GM19463 (cell line): Measurements from ENCODE around the gene PIK3C2A.
A peak's percentile ranks its signal among the peaks of the same experiment; 100 is the strongest.
"Not testable (repeated sequence)": the region's sequence is repeated elsewhere in the genome, so short reads cannot be mapped to it uniquely, and the experiment has no call there.

Experiments
- ATAC-seq: cut with Tn5 transposase; IDR thresholded peaks from one replicate; pipeline ENCODE4 v1.9.1; 2021; ENCODE audit warnings: mild to moderate bottlenecking, moderate library complexity; ENCODE audit not compliant: unreplicated experiment

PIK3C2A gene, protein sequence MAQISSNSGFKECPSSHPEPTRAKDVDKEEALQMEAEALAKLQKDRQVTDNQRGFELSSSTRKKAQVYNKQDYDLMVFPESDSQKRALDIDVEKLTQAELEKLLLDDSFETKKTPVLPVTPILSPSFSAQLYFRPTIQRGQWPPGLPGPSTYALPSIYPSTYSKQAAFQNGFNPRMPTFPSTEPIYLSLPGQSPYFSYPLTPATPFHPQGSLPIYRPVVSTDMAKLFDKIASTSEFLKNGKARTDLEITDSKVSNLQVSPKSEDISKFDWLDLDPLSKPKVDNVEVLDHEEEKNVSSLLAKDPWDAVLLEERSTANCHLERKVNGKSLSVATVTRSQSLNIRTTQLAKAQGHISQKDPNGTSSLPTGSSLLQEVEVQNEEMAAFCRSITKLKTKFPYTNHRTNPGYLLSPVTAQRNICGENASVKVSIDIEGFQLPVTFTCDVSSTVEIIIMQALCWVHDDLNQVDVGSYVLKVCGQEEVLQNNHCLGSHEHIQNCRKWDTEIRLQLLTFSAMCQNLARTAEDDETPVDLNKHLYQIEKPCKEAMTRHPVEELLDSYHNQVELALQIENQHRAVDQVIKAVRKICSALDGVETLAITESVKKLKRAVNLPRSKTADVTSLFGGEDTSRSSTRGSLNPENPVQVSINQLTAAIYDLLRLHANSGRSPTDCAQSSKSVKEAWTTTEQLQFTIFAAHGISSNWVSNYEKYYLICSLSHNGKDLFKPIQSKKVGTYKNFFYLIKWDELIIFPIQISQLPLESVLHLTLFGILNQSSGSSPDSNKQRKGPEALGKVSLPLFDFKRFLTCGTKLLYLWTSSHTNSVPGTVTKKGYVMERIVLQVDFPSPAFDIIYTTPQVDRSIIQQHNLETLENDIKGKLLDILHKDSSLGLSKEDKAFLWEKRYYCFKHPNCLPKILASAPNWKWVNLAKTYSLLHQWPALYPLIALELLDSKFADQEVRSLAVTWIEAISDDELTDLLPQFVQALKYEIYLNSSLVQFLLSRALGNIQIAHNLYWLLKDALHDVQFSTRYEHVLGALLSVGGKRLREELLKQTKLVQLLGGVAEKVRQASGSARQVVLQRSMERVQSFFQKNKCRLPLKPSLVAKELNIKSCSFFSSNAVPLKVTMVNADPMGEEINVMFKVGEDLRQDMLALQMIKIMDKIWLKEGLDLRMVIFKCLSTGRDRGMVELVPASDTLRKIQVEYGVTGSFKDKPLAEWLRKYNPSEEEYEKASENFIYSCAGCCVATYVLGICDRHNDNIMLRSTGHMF (N-terminal part only)

DNA sequence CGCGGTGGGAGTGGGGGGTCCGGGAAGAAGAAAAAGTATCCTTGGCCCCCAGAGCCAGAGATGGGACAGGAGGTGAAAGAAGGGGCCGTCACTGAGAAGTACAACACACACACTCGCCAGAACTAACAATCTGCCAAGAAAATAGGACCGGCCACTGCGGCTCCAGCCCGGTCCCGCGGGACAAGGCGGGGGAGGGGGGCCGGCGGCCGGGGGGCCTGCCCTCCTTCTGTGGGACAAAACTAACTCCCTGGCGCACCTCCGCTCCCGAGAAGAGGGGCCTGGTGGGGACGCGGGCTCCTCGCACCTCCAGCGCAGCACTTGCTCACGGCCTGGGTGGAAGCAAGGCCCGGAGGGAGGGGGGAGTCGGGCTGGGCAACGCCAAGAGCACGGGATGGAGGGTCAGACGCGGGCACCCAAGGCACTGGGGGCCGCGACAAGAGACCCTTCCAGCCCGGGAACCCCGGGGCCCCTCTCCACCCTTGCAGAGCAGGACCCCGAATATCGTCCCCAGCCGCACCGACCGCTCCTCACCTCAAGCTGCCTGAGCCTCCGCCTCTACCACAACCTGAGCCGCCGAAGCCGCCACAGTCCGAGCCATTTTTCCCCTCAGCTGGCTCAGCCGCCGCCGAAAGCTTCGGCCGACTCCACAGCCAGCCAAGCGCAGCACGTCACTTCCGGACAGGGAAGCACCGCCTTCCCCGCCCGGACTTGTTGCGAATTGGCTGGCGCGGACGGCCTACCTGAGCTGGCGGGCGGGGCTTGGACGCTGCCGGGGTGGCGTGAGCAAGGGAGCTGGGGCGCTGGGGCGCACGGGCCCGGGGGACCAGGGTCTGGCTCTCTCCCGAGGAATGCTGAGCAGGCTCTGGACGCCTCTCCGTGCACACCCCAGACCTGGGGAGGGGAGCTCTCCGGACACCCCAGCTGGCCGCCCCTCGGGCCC lies at the start of gene PIK3C2A:
TSS of gene PIK3C2A (minus strand) at position 670 of the 940 bp plus-strand sequence. CDS start 38,245 bp downstream, outside the sequence.
- peak; percentile 98 for ATAC-seq

DNA sequence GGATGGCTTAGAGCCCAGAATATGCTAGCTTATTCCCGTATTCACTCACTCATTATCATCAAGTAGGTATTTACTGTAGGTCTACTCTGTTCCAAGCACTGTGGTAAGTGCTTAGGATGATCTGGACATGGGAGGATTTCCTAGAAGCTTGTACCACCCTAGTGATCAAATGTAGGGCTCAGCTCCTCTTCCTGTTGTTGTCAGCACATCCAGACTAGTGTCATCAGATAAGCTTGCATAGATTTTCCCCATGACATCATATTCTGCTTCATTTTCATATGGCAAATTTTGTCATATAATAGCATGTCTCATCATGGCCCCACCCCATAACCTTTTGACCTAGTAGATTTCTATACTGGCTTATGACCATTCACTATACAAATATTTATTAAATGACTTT lies 49.4 kb upstream of the PIK3C2A start:
- ATAC-seq, result no peak

DNA sequence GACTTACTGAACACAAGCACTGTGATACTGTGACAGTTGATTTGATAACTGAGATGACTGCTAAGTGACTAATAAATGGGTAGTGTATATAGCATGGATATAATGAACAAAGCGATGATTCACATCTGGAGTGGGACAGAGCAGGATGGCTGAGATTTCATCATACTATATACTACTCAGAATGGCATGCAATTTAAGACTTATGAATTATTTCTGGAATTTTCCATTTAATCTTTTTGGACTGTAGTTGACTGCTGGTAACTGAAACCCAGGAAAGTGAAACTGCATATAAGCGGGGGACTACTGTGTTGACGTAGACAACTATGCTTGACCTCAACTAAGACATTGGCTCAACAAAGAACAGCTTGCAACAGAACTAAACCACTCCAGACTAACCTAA lies 48.7 kb upstream of the PIK3C2A start:
- ATAC-seq, result no peak

DNA sequence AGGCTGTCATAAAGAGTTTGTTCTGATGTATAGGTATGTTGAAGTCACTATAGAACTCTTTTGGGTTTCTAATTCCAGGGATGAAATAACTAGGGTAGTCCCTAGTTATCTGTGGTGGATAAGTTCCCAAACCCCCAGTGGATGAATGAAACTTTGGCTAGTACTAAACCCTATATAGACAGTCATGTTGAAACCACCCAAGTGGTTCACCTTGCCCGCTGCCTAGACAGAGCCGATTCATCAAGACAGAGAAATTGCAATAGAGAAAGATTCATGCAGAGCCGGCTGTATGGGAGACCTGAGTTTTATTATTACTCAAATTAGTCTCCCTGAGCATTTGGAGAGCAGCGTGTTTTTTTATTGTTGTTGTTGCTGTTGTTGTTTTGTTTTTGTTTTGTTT lies 44.9 kb upstream of the PIK3C2A start:
- ATAC-seq, result no peak

DNA sequence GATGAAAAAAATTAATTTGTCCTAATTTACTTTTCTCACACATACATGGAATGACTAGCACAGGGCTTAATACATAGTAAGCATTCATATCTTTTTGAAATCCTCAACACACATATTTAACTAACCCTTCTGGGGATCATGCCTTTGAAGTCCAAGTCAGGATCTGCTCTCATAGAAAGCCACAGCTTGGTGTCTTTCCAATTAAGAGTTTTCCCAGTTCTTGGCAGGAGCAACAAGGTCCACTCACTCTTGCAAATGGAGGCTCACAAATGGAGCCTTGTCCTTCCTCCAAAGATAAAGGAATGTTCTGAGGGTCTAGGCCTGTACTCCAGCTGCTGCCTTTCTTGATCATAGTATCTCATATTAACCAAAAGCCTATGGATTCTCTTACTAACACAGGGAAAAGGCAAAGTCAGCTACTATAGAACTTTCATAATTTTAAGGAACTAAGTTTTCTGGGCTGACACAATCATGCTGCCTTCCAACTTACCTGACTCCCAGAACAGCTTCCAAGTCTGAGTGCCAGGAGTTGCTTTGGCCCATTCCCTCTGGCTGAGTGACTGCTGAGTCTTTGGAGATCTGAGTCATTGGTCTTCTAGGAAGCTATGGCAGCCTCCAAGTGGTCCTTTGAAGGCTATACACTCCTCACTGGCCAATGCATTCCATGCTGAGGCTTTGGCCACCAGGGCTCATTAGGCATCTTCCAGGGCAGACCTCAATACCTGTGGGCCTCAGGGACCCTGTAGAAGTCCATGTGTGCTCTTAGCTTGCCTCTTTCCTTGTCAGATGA lies 43.0 kb upstream of the PIK3C2A start:
- ATAC-seq, result no peak

DNA sequence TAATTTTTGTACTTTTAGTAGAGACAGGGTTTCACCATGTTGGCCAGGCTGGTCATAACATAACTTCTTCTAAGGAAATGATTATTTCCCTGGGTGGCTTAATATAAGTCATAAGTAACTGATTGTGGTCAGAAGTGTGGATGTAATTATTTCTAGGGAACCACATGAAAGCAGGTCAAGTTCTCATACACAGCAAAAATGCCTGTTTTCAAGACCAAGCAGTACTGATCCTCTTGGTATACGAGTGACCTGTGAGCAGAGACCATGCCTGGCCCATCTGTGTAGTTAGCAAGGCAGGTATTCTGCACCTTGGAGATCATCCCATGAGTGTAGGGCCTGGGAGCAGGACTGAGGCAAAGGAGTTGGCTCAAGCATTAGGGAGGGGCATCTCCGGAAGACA lies 36.3 kb upstream of the PIK3C2A start:
- ATAC-seq, result peak; percentile 95

DNA sequence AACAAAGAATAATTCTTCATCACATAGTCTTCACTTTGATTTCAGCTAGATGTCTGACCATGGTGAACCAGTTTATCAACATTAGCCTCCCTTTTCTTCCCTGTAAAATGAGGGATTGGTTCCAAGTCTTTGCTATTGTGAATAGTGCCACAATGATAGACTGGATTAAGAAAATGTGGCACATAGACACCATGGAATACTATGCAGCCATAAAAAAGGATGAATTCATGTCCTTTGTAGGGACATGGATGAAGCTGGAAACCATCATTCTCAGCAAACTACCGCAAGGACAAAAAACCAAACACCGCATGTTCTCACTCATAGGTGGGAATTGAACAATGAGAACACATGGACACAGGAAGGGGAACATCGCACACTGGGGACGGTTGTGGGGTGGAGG lies 35.2 kb upstream of the PIK3C2A start:
- not testable (repeated sequence) for ATAC-seq

DNA sequence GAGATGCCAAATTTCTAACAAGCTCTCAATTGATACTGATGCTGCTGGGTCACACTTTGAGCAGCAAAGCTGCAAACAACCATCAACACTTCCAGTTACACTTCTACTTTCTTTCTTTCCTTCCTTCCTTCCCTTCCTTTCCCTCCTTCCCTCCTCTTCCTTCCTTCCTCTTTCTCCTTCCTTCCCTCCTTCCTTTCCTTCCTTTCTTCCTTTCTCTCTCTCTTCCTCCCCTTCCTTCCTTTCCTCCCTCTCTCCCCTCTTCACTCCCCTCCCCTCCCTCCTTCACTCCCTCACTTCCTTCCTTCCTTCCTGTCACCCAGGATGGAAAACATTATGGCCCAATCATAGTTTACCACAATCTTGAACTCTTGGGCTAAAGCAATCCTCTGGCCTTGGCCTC lies 33.0 kb upstream of the PIK3C2A start:
- no peak for ATAC-seq

DNA sequence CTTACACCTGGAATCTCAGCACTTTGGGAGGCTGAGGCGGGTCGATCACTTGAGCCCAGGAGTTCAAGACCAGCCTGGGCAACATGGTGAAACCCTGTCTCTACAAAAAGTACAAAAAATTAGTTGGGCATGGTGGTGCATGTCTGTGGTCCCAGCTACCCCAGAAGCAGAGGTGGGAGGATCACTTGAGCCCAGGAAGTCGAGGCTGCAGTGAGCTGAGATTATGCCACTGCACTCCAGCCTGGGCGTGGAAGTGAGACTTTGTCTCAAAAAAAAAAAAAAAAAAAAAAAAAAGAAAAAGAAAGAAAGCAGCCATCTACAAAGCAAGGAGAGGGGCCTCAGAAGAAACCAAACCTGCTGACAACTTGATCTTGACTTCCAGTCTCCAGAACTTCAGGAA lies 32.1 kb upstream of the PIK3C2A start:
- ATAC-seq, result not testable (repeated sequence)

DNA sequence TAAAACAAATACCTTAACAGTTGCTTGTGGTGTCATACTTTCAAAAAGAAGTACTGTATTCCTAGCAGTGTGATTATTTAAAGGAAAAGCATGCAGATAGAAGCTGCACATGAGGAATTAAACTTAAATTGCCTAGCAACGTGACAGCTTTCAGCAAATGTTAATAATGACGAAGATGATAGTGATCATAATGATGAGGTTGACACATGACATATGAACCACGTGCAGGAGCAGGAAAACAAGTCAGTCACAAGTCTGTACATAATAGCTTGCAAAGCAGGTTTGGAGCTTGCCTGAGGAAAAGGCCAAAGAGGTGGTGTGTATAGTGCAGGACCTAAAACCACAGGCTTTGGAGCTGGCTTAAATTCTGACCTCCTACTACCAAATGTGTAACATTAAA lies 30.6 kb upstream of the PIK3C2A start:
- no peak for ATAC-seq

DNA sequence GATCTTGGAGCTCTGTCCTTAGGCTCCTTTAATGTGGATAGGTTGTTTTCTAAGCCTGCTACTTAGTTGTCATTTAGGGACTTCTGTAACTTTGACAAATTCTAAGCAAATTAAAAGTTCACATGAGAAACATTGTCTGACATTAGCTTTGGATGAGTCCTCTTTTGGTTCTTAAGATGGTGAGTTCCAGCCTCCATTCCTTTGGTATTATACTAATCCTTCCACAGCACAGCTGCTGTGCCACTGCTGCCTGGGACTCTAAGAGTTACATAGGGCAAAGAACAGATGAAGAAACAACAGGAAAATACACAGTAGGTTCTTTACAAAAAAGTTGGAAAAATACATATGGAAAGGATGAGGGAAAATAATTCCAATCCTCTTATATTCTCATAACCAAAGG lies 25.3 kb upstream of the PIK3C2A start:
- ATAC-seq, result no peak

DNA sequence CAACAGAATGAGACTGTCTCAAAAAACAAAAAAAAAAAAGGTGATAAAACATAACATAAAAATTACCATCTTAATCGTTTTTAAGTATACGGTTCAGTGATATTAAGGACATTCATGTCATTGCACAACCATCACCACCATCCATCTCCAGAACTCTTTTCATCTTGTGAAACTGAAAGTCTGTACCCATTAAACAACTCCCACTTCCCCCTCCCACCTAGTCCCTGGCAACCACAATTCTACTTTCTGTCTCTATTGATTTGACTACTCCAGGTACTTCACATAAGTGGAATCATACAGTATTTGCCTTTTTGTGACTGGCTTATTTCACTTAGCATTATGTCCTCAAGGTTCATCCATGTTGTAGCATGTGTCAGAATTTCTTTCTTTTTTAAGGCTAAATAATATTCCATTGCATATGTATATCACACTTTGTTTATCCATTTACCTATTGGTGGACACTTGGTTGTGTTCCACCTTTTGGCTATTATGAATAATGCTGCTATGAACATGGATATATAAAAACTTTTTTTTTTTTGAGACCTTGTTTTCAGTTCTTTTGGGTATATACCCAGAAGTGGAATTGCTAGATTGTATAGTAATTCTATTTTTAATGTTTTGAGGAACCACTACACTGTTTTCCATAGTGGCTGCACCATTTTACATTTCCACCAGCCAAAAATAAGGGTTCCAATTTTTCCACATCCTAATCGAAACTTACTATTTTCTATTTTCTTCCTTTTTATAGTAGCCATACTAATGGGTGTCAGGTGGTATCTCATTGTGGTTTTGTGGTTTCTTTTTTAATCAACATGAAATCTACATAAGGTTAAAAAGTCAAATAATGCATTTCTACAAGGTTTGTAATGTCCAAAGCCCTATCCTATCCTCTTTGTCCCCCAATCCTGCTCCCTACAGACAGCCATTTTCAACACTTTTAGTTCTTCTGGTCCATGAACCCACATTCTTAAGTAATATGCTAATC lies 23.4 kb upstream of the PIK3C2A start:
- peak; percentile 94 for ATAC-seq

DNA sequence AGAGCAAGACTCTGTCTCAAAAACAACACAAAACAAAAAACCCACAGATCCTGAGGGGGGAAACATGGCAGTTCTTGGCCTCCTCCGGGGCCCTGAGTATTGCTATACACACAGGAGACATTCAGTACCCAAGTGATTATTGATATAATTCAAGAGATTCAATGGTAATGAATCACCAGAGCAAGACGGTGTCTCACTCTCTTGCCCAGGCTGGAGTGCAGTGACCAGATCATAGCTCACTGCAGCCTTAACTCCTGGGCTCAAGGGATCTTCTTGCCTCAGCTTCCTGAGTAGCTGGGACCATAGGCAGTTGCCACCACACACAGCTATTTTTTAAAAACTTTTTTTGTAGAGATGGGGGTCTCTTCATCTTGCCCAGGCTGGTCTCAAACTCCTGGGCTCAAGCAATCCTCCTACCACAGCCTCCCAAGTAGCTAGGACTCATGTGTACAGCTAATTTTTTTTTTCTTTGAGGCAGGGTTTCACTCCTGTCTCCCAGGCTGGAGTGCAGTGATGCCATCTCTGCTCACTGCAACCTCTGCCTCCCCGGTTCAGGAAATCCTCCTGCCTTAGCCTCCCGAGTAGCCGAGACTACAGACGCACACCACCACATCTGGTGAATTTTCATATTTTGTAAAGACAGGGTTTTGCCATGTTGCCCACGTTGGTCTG lies 21.8 kb upstream of the PIK3C2A start:
- ATAC-seq, result no peak

DNA sequence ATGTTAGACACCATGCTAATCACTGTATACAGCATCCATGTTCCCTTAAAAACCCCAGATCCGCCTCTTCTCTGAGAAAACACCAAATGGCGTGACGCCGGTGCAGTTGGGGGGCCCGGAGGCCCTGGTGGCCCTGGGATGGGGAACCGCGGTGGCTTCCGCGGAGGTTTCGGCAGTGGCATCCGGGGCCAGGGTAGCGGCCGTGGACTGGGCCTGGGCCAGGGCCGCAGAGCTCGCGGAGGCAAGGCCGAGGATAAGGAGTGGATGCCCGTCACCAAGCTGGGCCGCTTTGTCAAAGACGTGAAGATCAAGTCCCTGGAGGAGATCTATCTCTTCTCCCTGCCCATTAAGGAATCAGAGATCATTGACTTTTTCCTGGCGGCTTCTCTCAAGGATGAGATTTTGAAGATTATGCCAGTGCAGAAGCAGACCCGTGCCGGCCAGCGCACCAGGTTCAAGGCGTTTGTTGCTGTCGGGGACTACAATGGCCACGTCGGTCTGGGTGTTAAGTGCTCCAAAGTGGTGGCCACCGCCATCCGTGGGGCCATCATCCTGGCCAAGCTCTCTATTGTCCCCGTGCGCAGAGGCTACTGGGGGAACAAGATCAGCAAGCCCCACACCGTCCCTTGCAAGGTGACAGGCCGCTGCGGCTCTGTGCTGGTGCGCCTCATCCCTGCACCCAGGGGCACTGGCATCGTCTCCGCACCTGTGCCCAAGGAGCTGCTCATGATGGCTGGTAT lies 20.6 kb upstream of the PIK3C2A start:
- ATAC-seq, result not testable (repeated sequence)

DNA sequence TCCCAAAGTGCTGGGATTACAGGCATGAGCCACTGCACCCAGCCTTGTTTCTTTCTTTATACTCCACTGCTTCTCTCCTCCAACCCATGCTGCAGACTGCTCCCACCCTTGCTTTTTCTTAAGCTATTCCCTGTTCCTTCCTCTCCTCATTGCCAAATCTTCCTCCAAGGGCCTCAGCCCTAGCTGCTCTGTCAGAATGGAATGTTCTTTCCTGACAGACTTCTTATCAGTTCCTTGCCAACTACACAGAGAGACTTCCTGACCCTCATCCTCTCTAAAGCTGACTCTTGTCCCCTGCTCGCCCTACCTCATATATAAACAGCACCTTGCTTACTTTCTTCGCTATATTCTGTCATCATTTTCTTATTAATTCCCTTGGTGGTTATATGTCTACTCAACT lies 16.9 kb upstream of the PIK3C2A start:
- ATAC-seq, result no peak

DNA sequence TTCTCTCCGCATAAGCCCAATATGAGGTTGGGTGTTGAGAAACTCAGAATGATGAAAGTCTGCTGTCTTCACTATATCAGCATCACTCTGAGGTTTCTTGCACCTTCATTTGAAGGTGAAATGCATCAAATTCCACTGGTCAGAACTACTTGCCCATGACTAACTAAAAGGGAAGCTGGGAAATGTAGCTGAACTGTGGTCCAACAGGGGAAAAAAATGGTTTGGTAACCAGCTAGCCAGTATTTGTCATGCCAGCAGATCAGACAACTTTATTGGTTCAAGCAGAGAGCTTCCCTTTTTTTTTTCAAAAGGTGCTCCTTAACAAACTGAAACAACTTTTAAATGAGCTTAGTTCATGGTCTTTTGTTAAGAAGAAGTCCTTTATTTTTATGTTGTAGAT lies 14.2 kb upstream of the PIK3C2A start:
- ATAC-seq, result no peak

DNA sequence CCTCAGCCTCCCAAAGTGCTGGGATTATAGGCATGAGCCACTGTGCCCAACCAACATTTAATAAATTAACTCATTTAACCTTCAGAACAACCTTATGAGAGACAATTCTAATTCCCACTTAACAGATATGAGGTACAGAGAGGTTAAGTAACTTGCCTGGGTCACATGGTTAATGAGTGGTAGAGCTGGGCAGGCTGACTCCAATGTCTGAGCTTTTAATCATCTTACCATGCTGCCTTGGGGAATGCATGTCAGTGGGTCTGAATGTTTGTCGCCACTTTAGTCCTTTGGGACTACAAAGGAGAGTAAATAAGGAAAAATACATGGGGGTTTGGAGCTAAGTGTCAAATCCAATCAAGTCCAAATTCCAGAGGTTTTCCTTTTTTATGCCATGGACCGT lies 11.2 kb upstream of the PIK3C2A start:
- no peak for ATAC-seq
